GM12878 (cell line): ENCODE measurements around the gene HS3ST1. TPM values are rescaled to one million over a fixed set of nuclear protein-coding genes. Genes with fewer than 3 reads are reported as not detected.

Experiments
- ATAC-seq: fragments of 200-7000 bp; cut with Tn5 transposase; 3 replicates; pipeline ENCODE4 v1.9.1; 2020; ENCODE audit warnings: mild to moderate bottlenecking, moderate library complexity
- BruUV-seq: library from RNA; stranded (reverse); fragments of 400-500 nt; replicated peaks from 2 replicates; lab custom pipeline; 2021; lab: Mats Ljungman, UMichigan
- CTCF ChIA-PET: fragments of 300-600 bp; sonication (Branson Sonifier 250); formaldehyde crosslinking; extraction: SDS; loops from one replicate; lab custom pipeline; 2021; ENCODE audit warnings: inconsistent platforms; lab: Yijun Ruan, JAX
- POLR2A ChIA-PET: fragments of 350-600 bp; formaldehyde crosslinking; extraction: SDS; loops from one replicate; lab custom pipeline; 2021; ENCODE audit warnings: inconsistent platforms; lab: Charles Lee
- RAD21 ChIA-PET: fragments of 300-600 bp; sonication (Branson Sonifier 250); formaldehyde crosslinking; loops from one replicate; lab custom pipeline; 2023; ENCODE audit warnings: antibody characterized with exemption; ENCODE audit not compliant: unreplicated experiment; lab: Charles Lee
- SMC1A ChIA-PET: fragments of 300-600 bp; sonication (Branson Sonifier 250); formaldehyde crosslinking; loops from one replicate; lab custom pipeline; 2023; ENCODE audit not compliant: unreplicated experiment, uncharacterized antibody; lab: Charles Lee
- DNase-seq: peaks from one replicate; pipeline ENCODE4 v3.0.0-alpha.2; 2011; ENCODE audit warnings: low read depth, low spot score
- FAIRE-seq: peaks from 3 replicates; lab custom pipeline; 2011; peaks lifted over from hg19 to GRCh38; lab: Jason Lieb, UNC
- H2AFZ ChIP-seq: 2 replicates; pipeline ENCODE4 v1.6.0; 2011; ENCODE audit warnings: low read depth, low read length, control low read depth; ENCODE audit not compliant: control insufficient read depth
- H3K27ac ChIP-seq: 2 replicates; pipeline ENCODE4 v1.5.1; 2011; ENCODE audit warnings: control low read depth; ENCODE audit not compliant: control insufficient read depth, insufficient read depth
- H3K27me3 ChIP-seq, 2 experiments: replicated peaks in 1 of 2; 2 replicates each; pipeline versions ENCODE4 v1.6.0 to v1.6.1; 2011; ENCODE audit warnings: low read length in 1 of 2; ENCODE audit not compliant: control insufficient read depth in 2 of 2, insufficient read depth in 2 of 2
- H3K36me3 ChIP-seq, 2 experiments: 2 replicates each; pipeline ENCODE4 v1.5.1; 2011; ENCODE audit warnings: low read length in 1 of 2; ENCODE audit not compliant: control insufficient read depth in 2 of 2, insufficient read depth in 2 of 2
- H3K4me1 ChIP-seq: 2 replicates; pipeline ENCODE4 v1.6.1; 2011; ENCODE audit warnings: mild to moderate bottlenecking, low read length, moderate library complexity, mixed read lengths; ENCODE audit not compliant: control insufficient read depth, insufficient read depth
- H3K4me2 ChIP-seq: 2 replicates; pipeline ENCODE4 v1.6.0; 2011; ENCODE audit warnings: control low read depth; ENCODE audit not compliant: control insufficient read depth, insufficient read depth
- H3K4me3 ChIP-seq: fragments of 200-600 bp; sonication (generic); 2 replicates; pipeline ENCODE4 v1.5.1; 2016
- H3K79me2 ChIP-seq: 2 replicates; pipeline ENCODE4 v1.6.0; 2011; ENCODE audit warnings: low read length; ENCODE audit not compliant: control insufficient read depth, insufficient read depth
- H3K9ac ChIP-seq: 2 replicates; pipeline ENCODE4 v1.8.0; 2011; ENCODE audit warnings: low read length, control low read depth, mixed read lengths; ENCODE audit not compliant: control insufficient read depth, insufficient read depth
- H3K9me3 ChIP-seq: replicated peaks from 3 replicates; pipeline ENCODE4 v1.5.1; 2011; ENCODE audit warnings: mild to moderate bottlenecking, low read length; ENCODE audit not compliant: control insufficient read depth, insufficient read depth
- H4K20me1 ChIP-seq: 2 replicates; pipeline ENCODE4 v1.6.0; 2011; ENCODE audit not compliant: control insufficient read depth, insufficient read depth
- FOXK2 ChIP-seq: fragments of 450-650 bp; IDR thresholded peaks from 2 replicates; pipeline ENCODE4 v1.6.1; 2017; ENCODE audit warnings: mild to moderate bottlenecking, moderate library complexity
- KAT2A ChIP-seq: conservative IDR thresholded peaks from 2 replicates; pipeline ENCODE4 v1.6.1; 2011; ENCODE audit warnings: low read depth, low read length; ENCODE audit not compliant: control insufficient read depth
- MTA3 ChIP-seq: IDR thresholded peaks from 2 replicates; pipeline ENCODE4 v1.6.1; 2012; ENCODE audit warnings: low read length, inconsistent platforms, borderline replicate concordance
- MYC ChIP-seq: IDR thresholded peaks from 2 replicates; pipeline ENCODE4 v1.6.1; 2011; ENCODE audit warnings: mild to moderate bottlenecking, low read length, moderate library complexity, inconsistent platforms; ENCODE audit not compliant: insufficient read depth, insufficient replicate concordance, insufficient read length, severe bottlenecking
- NR2C1 ChIP-seq: fragments of 450-650 bp; IDR thresholded peaks from 2 replicates; pipeline ENCODE4 v1.6.1; 2017; ENCODE audit warnings: antibody characterized with exemption, mild to moderate bottlenecking, moderate library complexity
- POLR2AphosphoS5 ChIP-seq: IDR thresholded peaks from 2 replicates; pipeline ENCODE4 v1.6.1; 2011; ENCODE audit warnings: mild to moderate bottlenecking, low read length, inconsistent platforms
- SPI1 ChIP-seq: IDR thresholded peaks from 2 replicates; pipeline ENCODE4 v1.6.1; 2011; ENCODE audit warnings: low read depth, mild to moderate bottlenecking, low read length, moderate library complexity, borderline replicate concordance; ENCODE audit not compliant: insufficient read depth
- SUPT20H ChIP-seq: IDR thresholded peaks from 2 replicates; pipeline ENCODE4 v1.6.1; 2011; ENCODE audit warnings: low read depth, mild to moderate bottlenecking, low read length, moderate library complexity, borderline replicate concordance; ENCODE audit not compliant: control insufficient read depth
- YY1 ChIP-seq: IDR thresholded peaks from 2 replicates; pipeline ENCODE4 v1.6.1; 2011; ENCODE audit warnings: low read depth, mild to moderate bottlenecking, low read length
- WGBS: methylation state at CpG from one replicate; pipeline ENCODE4 v1.1.6; 2016; ENCODE audit warnings: low lambda C conversion rate; ENCODE audit not compliant: insufficient replicate concordance, insufficient coverage; ENCODE audit errors: missing lambda C conversion rate; 5-methylcytosine and 5-hydroxymethylcytosine counted together
- in situ Hi-C: fragments of 300-500 bp; cut with MboI; formaldehyde crosslinking; loops from 9 replicates; pipeline ENCODE4 v1.14.3; 2018; ENCODE audit warnings: mixed read lengths
- intact Hi-C: fragments of 100-400 bp; cut with micrococcal nuclease; formaldehyde crosslinking; loops from one replicate; pipeline ENCODE4 v1.14.2; 2022; ENCODE audit not compliant: unreplicated experiment
- polyA plus RNA-seq, 11 experiments: library from polyadenylated mRNA; depleted of rRNA in 4 of 11; unstranded in 6 of 11; stranded (reverse) in 5 of 11; fragments of >200 nt; fragmentation: Nextera tagmentation in 4 of 11; fragmentation: Illumina TruSeq in 1 of 11; extraction: Ambion mirVana in 4 of 11; extraction: Trizol in 1 of 11; gene quantifications; 1 replicate in 1 of 11; 2 replicates in 10 of 11; pipeline versions ENCODE4 v1.2.1 to v1.2.3, GENCODE V29; 2011 to 2016; ENCODE audit warnings: inconsistent platforms in 2 of 11, missing spikeins in 2 of 11, low read depth in 1 of 11
- total RNA-seq, 4 experiments: library from RNA; depleted of rRNA in 3 of 4; stranded (reverse); fragments of >200 nt in 3 of 4; fragmentation: Illumina TruSeq in 1 of 4; extraction: Trizol in 1 of 4; gene quantifications; 2 replicates each; pipeline versions ENCODE4 v1.2.1 to v1.2.3, GENCODE V29; 2013 to 2021
- TF ChIP-seq, protein P1 (sequence below): IDR thresholded peaks from 2 replicates; pipeline ENCODE4 v1.6.1; 2011; ENCODE audit warnings: mild to moderate bottlenecking, low read depth, low read length, moderate library complexity; ENCODE audit not compliant: insufficient replicate concordance
- TF ChIP-seq, protein P2 (sequence below): IDR thresholded peaks from 2 replicates; pipeline ENCODE4 v1.6.1; 2012; ENCODE audit warnings: low read depth, low read length, improper control_type of control experiment
- TF ChIP-seq, protein P3 (sequence below): IDR thresholded peaks from 2 replicates; pipeline ENCODE4 v1.6.1; 2012; ENCODE audit warnings: improper control_type of control experiment, low read depth, low read length; ENCODE audit not compliant: insufficient replicate concordance

The HS3ST1 gene
- total and polyA plus RNA-seq, 10 of the 15 experiments (the other 5 are each of a cell fraction or from before 2014, with no cell fraction given): 0.03 to 0.65 (median 0.13) TPM

DNA sequence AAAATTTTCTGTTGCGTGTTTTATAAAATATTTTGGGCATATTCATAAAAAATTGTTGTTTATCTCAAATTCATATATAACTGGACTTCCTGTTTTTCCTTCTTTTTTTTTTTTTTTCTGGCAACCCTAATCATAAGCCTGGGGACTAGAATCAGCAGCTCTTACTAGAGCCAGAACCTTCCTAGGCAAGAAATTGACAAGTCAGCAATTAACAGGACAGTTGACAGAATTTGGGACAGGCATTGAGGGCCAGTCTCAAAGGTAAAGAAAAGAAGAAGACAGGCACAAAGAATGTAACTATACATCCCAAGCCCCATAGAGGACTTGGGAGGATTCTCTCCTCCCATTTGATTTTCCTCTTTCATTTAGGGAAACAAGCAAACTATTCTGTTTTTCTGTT, 35.0 kb upstream of the HS3ST1 start:
- DNase-seq (no peak), ATAC-seq (no peak), FAIRE-seq (no peak)
- ChIA-PET RAD21 (no interaction called here), POLR2A (no interaction called here)
- H3K27me3 ChIP-seq: no peaks in the 10 kb centered on the region
- no peaks in the 10 kb centered on the region for H3K36me3 ChIP-seq
- H3K4me3 ChIP-seq: no peak overlapping the region
- no TSS peak for BruUV-seq
- peaks cover 3% of the 10 kb centered on the region for H3K4me1 ChIP-seq
- in situ Hi-C loops: no loop called here
- H4K20me1 ChIP-seq: no peaks in the 10 kb centered on the region
- no peak for TF ChIP-seq MTA3
- TF ChIP-seq, protein P1, sequence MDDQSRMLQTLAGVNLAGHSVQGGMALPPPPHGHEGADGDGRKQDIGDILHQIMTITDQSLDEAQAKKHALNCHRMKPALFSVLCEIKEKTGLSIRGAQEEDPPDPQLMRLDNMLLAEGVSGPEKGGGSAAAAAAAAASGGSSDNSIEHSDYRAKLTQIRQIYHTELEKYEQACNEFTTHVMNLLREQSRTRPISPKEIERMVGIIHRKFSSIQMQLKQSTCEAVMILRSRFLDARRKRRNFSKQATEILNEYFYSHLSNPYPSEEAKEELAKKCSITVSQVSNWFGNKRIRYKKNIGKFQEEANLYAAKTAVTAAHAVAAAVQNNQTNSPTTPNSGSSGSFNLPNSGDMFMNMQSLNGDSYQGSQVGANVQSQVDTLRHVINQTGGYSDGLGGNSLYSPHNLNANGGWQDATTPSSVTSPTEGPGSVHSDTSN: no peak
- TF ChIP-seq POLR2AphosphoS5: no peak
- TF ChIP-seq, protein P2, sequence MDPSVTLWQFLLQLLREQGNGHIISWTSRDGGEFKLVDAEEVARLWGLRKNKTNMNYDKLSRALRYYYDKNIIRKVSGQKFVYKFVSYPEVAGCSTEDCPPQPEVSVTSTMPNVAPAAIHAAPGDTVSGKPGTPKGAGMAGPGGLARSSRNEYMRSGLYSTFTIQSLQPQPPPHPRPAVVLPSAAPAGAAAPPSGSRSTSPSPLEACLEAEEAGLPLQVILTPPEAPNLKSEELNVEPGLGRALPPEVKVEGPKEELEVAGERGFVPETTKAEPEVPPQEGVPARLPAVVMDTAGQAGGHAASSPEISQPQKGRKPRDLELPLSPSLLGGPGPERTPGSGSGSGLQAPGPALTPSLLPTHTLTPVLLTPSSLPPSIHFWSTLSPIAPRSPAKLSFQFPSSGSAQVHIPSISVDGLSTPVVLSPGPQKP: no peak
- no peak for TF ChIP-seq NR2C1
- no peak for TF ChIP-seq SPI1
- TF ChIP-seq, protein P3, sequence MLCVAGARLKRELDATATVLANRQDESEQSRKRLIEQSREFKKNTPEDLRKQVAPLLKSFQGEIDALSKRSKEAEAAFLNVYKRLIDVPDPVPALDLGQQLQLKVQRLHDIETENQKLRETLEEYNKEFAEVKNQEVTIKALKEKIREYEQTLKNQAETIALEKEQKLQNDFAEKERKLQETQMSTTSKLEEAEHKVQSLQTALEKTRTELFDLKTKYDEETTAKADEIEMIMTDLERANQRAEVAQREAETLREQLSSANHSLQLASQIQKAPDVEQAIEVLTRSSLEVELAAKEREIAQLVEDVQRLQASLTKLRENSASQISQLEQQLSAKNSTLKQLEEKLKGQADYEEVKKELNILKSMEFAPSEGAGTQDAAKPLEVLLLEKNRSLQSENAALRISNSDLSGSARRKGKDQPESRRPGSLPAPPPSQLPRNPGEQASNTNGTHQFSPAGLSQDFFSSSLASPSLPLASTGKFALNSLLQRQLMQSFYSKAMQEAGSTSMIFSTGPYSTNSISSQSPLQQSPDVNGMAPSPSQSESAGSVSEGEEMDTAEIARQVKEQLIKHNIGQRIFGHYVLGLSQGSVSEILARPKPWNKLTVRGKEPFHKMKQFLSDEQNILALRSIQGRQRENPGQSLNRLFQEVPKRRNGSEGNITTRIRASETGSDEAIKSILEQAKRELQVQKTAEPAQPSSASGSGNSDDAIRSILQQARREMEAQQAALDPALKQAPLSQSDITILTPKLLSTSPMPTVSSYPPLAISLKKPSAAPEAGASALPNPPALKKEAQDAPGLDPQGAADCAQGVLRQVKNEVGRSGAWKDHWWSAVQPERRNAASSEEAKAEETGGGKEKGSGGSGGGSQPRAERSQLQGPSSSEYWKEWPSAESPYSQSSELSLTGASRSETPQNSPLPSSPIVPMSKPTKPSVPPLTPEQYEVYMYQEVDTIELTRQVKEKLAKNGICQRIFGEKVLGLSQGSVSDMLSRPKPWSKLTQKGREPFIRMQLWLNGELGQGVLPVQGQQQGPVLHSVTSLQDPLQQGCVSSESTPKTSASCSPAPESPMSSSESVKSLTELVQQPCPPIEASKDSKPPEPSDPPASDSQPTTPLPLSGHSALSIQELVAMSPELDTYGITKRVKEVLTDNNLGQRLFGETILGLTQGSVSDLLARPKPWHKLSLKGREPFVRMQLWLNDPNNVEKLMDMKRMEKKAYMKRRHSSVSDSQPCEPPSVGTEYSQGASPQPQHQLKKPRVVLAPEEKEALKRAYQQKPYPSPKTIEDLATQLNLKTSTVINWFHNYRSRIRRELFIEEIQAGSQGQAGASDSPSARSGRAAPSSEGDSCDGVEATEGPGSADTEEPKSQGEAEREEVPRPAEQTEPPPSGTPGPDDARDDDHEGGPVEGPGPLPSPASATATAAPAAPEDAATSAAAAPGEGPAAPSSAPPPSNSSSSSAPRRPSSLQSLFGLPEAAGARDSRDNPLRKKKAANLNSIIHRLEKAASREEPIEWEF: no peak
- no peak for TF ChIP-seq SUPT20H
- TF ChIP-seq YY1: no peak
- TF ChIP-seq FOXK2: no peak
- no peak for TF ChIP-seq MYC
- TF ChIP-seq KAT2A: no peak
- TF ChIP-seq, all 136 proteins: peak for 0
- intact Hi-C loops: no loop called here
- ChIA-PET SMC1A (no interaction called here), CTCF (no interaction called here)
- Histone ChIP-seq H3K27ac (no peak overlapping the region), H3K9me3 (no peaks in the 10 kb centered on the region), H3K4me2 (no peak overlapping the region), H2AFZ (no peak overlapping the region), H3K79me2 (no peaks in the 10 kb centered on the region), H3K9ac (no peak overlapping the region)
- WGBS: 68% methylated on average over 1 of the region's 1 CpG
